Vagina (tissue), 2 donors: ENCODE measurements around the gene LAMB4. TPM values are rescaled to one million over a fixed set of nuclear protein-coding genes. Genes with fewer than 3 reads are reported as not detected.

ENCODE experiments used
- DNase-seq, 2 donors: peaks; one replicate each; pipeline ENCODE4 v3.0.0-alpha.2; 2017; ENCODE audit errors: extremely low spot score in 2 of 2
- H3K27ac ChIP-seq: fragments of 200-600 bp; sonication (generic); one replicate; pipeline ENCODE4 v1.5.1; 2019
- H3K27me3 ChIP-seq: fragments of 200-600 bp; sonication (generic); one replicate; pipeline ENCODE4 v1.5.1; 2019
- H3K36me3 ChIP-seq, 2 donors: fragments of 200-600 bp; sonication (generic); one replicate each; pipeline ENCODE4 v1.5.1; 2017 to 2019
- H3K4me1 ChIP-seq: fragments of 200-600 bp; sonication (generic); one replicate; pipeline ENCODE4 v1.5.1; 2019
- H3K4me3 ChIP-seq, 2 donors: fragments of 200-600 bp; sonication (generic); 1 replicate in 1 of 2; 2 replicates in 1 of 2; pipeline ENCODE4 v1.5.1; 2016 to 2019
- H3K9me3 ChIP-seq: fragments of 200-600 bp; sonication (generic); one replicate; pipeline ENCODE4 v1.5.1; 2019
- CTCF ChIP-seq, 3 experiments: fragments of 450-650 bp in 2 of 3; fragments of 200-600 bp in 1 of 3; sonication (generic) in 1 of 3; IDR thresholded peaks; one replicate each; pipeline ENCODE4 v1.5.1; 2017 to 2019; ENCODE audit warnings: antibody characterized with exemption in 3 of 3, mild to moderate bottlenecking in 2 of 3, moderate library complexity in 2 of 3
- POLR2A ChIP-seq, 2 donors: fragments of 450-650 bp; IDR thresholded peaks; one replicate each; pipeline ENCODE4 v1.6.1; 2017; ENCODE audit warnings: antibody characterized with exemption in 2 of 2, mild to moderate bottlenecking in 2 of 2, moderate library complexity in 2 of 2
- POLR2AphosphoS5 ChIP-seq, 2 donors: sonication (generic); formaldehyde crosslinking; IDR thresholded peaks; one replicate each; pipeline ENCODE4 v1.9.0; 2017; ENCODE audit warnings: antibody characterized with exemption in 2 of 2, mild to moderate bottlenecking in 2 of 2, low read depth in 1 of 2; ENCODE audit not compliant: insufficient read depth in 1 of 2
- intact Hi-C: fragments of 100-400 bp; cut with DNase I; formaldehyde crosslinking; loops from one replicate; pipeline ENCODE4 v1.15.1; 2023
- total RNA-seq: library from RNA; depleted of rRNA; stranded (reverse); fragments of >200 nt; gene quantifications from one replicate; pipeline ENCODE4 v1.2.3, GENCODE V29; 2016

Gene LAMB4
- total RNA-seq, 1 donor from 2014 or later: 0.74 TPM

GRCh38 chr7:108009873-108010272 lies 120.3 kb downstream of the LAMB4 start:
- intact Hi-C loops: loop anchor here (10.0 kb wide), 1 partner anchor 65 kb away; no protein-coding TSS in a partner anchor

GRCh38 chr7:108008827-108009226 lies 121.3 kb downstream of the LAMB4 start:
- no peak for DNase-seq
- Histone ChIP-seq H3K27me3 (no peaks in the 10 kb centered on the region), H3K4me1 (peaks cover 6% of the 10 kb centered on the region), H3K27ac (no peak overlapping the region), H3K4me3 (no peak overlapping the region), H3K9me3 (no peaks in the 10 kb centered on the region), H3K36me3 (no peaks in the 10 kb centered on the region)
- TF ChIP-seq POLR2A (IDR thresholded peaks at IDR 0.05) (no peak), CTCF (IDR thresholded peaks at IDR 0.05) (no peak), POLR2AphosphoS5 (IDR thresholded peaks at IDR 0.05; ENCODE audit: insufficient read depth in 1 of 2, low read depth in 1 of 2) (no peak)
- intact Hi-C loops: loop anchor here (10.0 kb wide), 1 partner anchor 64 kb away; no protein-coding TSS in a partner anchor

More at GRCh38 chr7:108009873-108010272, 120.3 kb downstream of the LAMB4 start:
- Histone ChIP-seq H3K27me3 (no peaks in the 10 kb centered on the region), H3K4me3 (no peak overlapping the region), H3K27ac (no peak overlapping the region), H3K4me1 (no peaks in the 10 kb centered on the region), H3K36me3 (no peaks in the 10 kb centered on the region), H3K9me3 (no peaks in the 10 kb centered on the region)
- no peak for TF ChIP-seq POLR2AphosphoS5 (IDR thresholded peaks at IDR 0.05; ENCODE audit: insufficient read depth in 1 of 2, low read depth in 1 of 2)
- DNase-seq: no peak

GRCh38 chr7:108008240-108008639 lies 121.9 kb downstream of the LAMB4 start:
- no peak for TF ChIP-seq CTCF (IDR thresholded peaks at IDR 0.05)
- TF ChIP-seq POLR2A (IDR thresholded peaks at IDR 0.05): no peak
- TF ChIP-seq POLR2AphosphoS5 (IDR thresholded peaks at IDR 0.05; ENCODE audit: insufficient read depth in 1 of 2, low read depth in 1 of 2): no peak
- H3K27ac ChIP-seq: no peak overlapping the region
- peaks cover 9% of the 10 kb centered on the region for H3K4me1 ChIP-seq
- intact Hi-C loops: loop anchor here (10.0 kb wide), 1 partner anchor 63 kb away; no protein-coding TSS in a partner anchor
- H3K9me3 ChIP-seq: no peaks in the 10 kb centered on the region
- no peak for DNase-seq
- no peaks in the 10 kb centered on the region for H3K36me3 ChIP-seq
- H3K4me3 ChIP-seq: no peak overlapping the region
- H3K27me3 ChIP-seq: no peaks in the 10 kb centered on the region

GRCh38 chr7:108007762-108008161 lies 122.4 kb downstream of the LAMB4 start:
- H3K4me1 ChIP-seq: peaks cover 10% of the 10 kb centered on the region
- no peaks in the 10 kb centered on the region for H3K27me3 ChIP-seq
- no peaks in the 10 kb centered on the region for H3K36me3 ChIP-seq
- H3K4me3 ChIP-seq: no peak overlapping the region
- intact Hi-C loops: loop anchor here (10.0 kb wide), 1 partner anchor 63 kb away; no protein-coding TSS in a partner anchor
- no peak for TF ChIP-seq POLR2A (IDR thresholded peaks at IDR 0.05)
- TF ChIP-seq POLR2AphosphoS5 (IDR thresholded peaks at IDR 0.05; ENCODE audit: insufficient read depth in 1 of 2, low read depth in 1 of 2): no peak
- TF ChIP-seq CTCF (IDR thresholded peaks at IDR 0.05): no peak
- DNase-seq: no peak
- H3K9me3 ChIP-seq: no peaks in the 10 kb centered on the region
- H3K27ac ChIP-seq: no peak overlapping the region

GRCh38 chr7:108007261-108007660 lies 122.9 kb downstream of the LAMB4 start:
- DNase-seq: no peak
- no peak for TF ChIP-seq POLR2A (IDR thresholded peaks at IDR 0.05)
- TF ChIP-seq CTCF (IDR thresholded peaks at IDR 0.05): no peak
- intact Hi-C loops: loop anchor here (10.0 kb wide), 1 partner anchor 62 kb away; no protein-coding TSS in a partner anchor
- peaks cover 11% of the 10 kb centered on the region for H3K4me1 ChIP-seq
- H3K27me3 ChIP-seq: no peaks in the 10 kb centered on the region
- H3K27ac ChIP-seq: no peak overlapping the region
- H3K4me3 ChIP-seq: no peak overlapping the region
- no peaks in the 10 kb centered on the region for H3K36me3 ChIP-seq
- H3K9me3 ChIP-seq: no peaks in the 10 kb centered on the region
